ENCODE measurements around the gene CCL25. TPM values are rescaled to one million over a fixed set of nuclear protein-coding genes. Genes with fewer than 3 reads are reported as not detected.

CCL25 gene
- total RNA-seq, 1 experiment from 2014 or later = not detected

DNA sequence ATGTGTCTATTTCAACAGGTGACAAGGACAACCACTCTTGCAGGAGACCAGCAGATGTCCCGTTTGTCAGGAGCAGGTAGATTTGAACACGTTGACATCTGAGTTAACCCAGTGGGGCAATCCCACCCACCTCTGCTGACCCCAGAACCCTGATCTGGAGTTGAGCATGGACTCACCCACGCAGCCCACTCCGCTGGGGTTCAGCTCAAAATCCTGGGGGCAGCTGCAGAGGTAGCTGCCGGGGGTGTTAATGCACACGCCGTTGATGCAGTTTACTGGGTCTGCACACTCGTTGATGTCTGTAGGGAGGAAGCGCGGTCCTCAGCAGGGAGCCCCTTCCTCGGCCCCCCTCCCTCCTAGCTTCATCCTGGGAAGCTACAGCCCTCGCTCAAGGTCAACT, 56.9 kb downstream of the CCL25 start (continued):
- TF ChIP-seq, protein P1, sequence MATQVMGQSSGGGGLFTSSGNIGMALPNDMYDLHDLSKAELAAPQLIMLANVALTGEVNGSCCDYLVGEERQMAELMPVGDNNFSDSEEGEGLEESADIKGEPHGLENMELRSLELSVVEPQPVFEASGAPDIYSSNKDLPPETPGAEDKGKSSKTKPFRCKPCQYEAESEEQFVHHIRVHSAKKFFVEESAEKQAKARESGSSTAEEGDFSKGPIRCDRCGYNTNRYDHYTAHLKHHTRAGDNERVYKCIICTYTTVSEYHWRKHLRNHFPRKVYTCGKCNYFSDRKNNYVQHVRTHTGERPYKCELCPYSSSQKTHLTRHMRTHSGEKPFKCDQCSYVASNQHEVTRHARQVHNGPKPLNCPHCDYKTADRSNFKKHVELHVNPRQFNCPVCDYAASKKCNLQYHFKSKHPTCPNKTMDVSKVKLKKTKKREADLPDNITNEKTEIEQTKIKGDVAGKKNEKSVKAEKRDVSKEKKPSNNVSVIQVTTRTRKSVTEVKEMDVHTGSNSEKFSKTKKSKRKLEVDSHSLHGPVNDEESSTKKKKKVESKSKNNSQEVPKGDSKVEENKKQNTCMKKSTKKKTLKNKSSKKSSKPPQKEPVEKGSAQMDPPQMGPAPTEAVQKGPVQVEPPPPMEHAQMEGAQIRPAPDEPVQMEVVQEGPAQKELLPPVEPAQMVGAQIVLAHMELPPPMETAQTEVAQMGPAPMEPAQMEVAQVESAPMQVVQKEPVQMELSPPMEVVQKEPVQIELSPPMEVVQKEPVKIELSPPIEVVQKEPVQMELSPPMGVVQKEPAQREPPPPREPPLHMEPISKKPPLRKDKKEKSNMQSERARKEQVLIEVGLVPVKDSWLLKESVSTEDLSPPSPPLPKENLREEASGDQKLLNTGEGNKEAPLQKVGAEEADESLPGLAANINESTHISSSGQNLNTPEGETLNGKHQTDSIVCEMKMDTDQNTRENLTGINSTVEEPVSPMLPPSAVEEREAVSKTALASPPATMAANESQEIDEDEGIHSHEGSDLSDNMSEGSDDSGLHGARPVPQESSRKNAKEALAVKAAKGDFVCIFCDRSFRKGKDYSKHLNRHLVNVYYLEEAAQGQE (IDR thresholded peaks at IDR 0.05; ENCODE audit: low read depth) = no peak
- TF ChIP-seq SP1 (IDR thresholded peaks at IDR 0.05; ENCODE audit: low read depth) (no peak), ZFX (IDR thresholded peaks at IDR 0.05) (no peak), FOSL1 (IDR thresholded peaks at IDR 0.05; ENCODE audit: low read depth) (no peak), POLR2A (IDR thresholded peaks at IDR 0.05; ENCODE audit: borderline replicate concordance, extremely low read depth, insufficient read depth, insufficient read length) (no peak)
- TF ChIP-seq, protein P2, sequence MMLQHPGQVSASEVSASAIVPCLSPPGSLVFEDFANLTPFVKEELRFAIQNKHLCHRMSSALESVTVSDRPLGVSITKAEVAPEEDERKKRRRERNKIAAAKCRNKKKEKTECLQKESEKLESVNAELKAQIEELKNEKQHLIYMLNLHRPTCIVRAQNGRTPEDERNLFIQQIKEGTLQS (IDR thresholded peaks at IDR 0.05) = no peak

DNA sequence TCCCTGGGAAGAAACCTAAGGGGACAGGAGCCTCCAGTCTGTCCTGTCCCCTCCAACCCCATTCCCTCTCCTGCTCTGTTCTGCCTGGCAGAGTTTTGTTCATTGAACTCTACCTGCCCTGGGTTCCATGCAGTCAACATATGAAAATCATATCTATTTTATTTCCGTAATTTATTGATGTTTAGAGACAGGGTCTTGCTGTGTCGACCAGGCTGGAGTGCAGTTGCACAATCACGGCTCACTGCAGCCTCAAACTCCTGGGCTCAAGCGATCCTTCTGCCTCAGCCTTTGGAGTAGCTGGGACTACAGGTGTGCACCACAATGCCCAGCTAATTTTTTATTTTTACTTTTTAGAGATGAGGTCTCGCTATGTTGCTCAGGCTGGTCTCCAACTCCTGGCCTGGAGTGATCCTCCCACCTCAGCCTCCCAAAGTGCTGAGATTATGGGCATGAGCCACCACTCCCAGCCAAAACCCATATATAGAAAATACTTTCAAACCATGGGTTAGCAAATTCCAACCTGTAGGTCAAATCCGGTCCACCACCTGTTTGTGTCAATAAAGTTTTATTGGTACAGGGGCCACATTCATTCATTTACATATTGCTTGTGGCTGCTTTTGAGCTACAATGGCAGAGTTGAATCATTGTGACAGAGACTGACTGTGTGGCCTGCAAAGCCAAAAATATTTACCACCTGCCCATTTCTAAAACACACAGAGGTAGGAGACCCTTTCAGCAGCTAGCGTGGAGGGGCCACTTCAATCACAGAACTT, 57.5 kb downstream of the CCL25 start:
- Histone ChIP-seq H3K4me3 (replicated peaks in 1 of 2; ENCODE audit: low read depth in 1 of 2, low read length in 2 of 2) (no peak overlapping the region), H3K9ac (ENCODE audit: low read length) (no peak overlapping the region), H3K27me3 (ENCODE audit: insufficient read depth, low read length) (no peaks in the 10 kb centered on the region), H3K79me2 (ENCODE audit: insufficient read depth, low read length) (no peaks in the 10 kb centered on the region), H3K4me1 (ENCODE audit: control insufficient read depth in 1 of 2, insufficient read depth in 2 of 2, low read length in 2 of 2) (no peaks in the 10 kb centered on the region), H3K4me2 (ENCODE audit: low read length) (no peak overlapping the region), H4K20me1 (ENCODE audit: insufficient read depth) (no peaks in the 10 kb centered on the region), H3K9me3 (ENCODE audit: control insufficient read depth in 1 of 2, insufficient read depth in 1 of 2, low read depth in 1 of 2, low read length in 2 of 2) (no peaks in the 10 kb centered on the region), H3K9me2 (ENCODE audit: insufficient read depth) (no peaks in the 10 kb centered on the region), H2AFZ (ENCODE audit: low read depth, low read length, poor library complexity, severe bottlenecking) (no peak overlapping the region), H3K27ac (ENCODE audit: low read depth, low read length) (no peak overlapping the region), H3K36me3 (ENCODE audit: control insufficient read depth in 1 of 2, insufficient read depth in 2 of 2, low read length in 2 of 2) (no peaks in the 10 kb centered on the region)
- ChIA-PET RAD21 (ENCODE audit: low non-redundant PET in 1 of 2, low total read pairs in 2 of 2, uncharacterized antibody in 2 of 2, unreplicated experiment in 2 of 2) (no interaction called here), POLR2A (no interaction called here), CTCF (no interaction called here)
- ATAC-seq (no peak), DNase-seq (ENCODE audit: low read depth, low spot score) (no peak)
- BruUV-seq (replicated peaks) = no TSS peak
- intact Hi-C loops (cut with micrococcal nuclease) = no loop called here
- no peak for TF ChIP-seq EZH2phosphoT487 (IDR thresholded peaks at IDR 0.05; ENCODE audit: borderline replicate concordance)
- no peak for TF ChIP-seq JUND (IDR thresholded peaks at IDR 0.05)
- TF ChIP-seq FOSL1 (IDR thresholded peaks at IDR 0.05; ENCODE audit: low read depth) = no peak
- TF ChIP-seq, protein P3, sequence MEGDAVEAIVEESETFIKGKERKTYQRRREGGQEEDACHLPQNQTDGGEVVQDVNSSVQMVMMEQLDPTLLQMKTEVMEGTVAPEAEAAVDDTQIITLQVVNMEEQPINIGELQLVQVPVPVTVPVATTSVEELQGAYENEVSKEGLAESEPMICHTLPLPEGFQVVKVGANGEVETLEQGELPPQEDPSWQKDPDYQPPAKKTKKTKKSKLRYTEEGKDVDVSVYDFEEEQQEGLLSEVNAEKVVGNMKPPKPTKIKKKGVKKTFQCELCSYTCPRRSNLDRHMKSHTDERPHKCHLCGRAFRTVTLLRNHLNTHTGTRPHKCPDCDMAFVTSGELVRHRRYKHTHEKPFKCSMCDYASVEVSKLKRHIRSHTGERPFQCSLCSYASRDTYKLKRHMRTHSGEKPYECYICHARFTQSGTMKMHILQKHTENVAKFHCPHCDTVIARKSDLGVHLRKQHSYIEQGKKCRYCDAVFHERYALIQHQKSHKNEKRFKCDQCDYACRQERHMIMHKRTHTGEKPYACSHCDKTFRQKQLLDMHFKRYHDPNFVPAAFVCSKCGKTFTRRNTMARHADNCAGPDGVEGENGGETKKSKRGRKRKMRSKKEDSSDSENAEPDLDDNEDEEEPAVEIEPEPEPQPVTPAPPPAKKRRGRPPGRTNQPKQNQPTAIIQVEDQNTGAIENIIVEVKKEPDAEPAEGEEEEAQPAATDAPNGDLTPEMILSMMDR (IDR thresholded peaks at IDR 0.05 in 2 of 3, conservative IDR thresholded peaks at IDR 0.05 in 1 of 3; ENCODE audit: borderline replicate concordance in 1 of 3, insufficient read depth in 1 of 3, low read depth in 2 of 3, low read length in 2 of 3) = no peak
- no peak for TF ChIP-seq ZFX (IDR thresholded peaks at IDR 0.05)
- no peak for TF ChIP-seq YY1 (IDR thresholded peaks at IDR 0.05; ENCODE audit: extremely low read depth, insufficient replicate concordance, low read depth, low read length)
- no peak for TF ChIP-seq CEBPB (IDR thresholded peaks at IDR 0.05; ENCODE audit: low read depth)
- no peak for TF ChIP-seq SP1 (IDR thresholded peaks at IDR 0.05; ENCODE audit: low read depth)
- TF ChIP-seq POLR2AphosphoS5 (IDR thresholded peaks at IDR 0.05; ENCODE audit: low read depth, low read length) = no peak
- TF ChIP-seq POLR2A (IDR thresholded peaks at IDR 0.05; ENCODE audit: borderline replicate concordance, extremely low read depth, insufficient read depth, insufficient read length) = no peak
- TF ChIP-seq EGR1 (IDR thresholded peaks at IDR 0.05; ENCODE audit: low read depth) = no peak
- TF ChIP-seq EZH2 (IDR thresholded peaks at IDR 0.05) = no peak
- TF ChIP-seq SIN3A (IDR thresholded peaks at IDR 0.05; ENCODE audit: low read depth) = no peak
- TF ChIP-seq, protein P2 (IDR thresholded peaks at IDR 0.05) = no peak
- TF ChIP-seq RAD21 (IDR thresholded peaks at IDR 0.05; ENCODE audit: low read depth) = no peak
- no peak for TF ChIP-seq ZNF274 (IDR thresholded peaks at IDR 0.05; ENCODE audit: low read depth, low read length)

Measured in HCT116 (cell line).